Choroid plexus epithelial cell (primary cell): ENCODE results near the gene KPNB1.

Experiments used
- DNase-seq: peaks from one replicate; pipeline ENCODE4 v3.0.0-alpha.2; 2010; ENCODE audit warnings: low read depth
- H3K4me3 ChIP-seq: 2 replicates; pipeline ENCODE4 v1.5.1; 2011; ENCODE audit warnings: low read depth, mild to moderate bottlenecking, control low read depth, low read length, moderate library complexity
- CTCF ChIP-seq: conservative IDR thresholded peaks from 2 replicates; pipeline ENCODE4 v1.5.1; 2011; ENCODE audit warnings: low read depth, mild to moderate bottlenecking, control low read depth, inconsistent platforms, low read length, moderate library complexity

KPNB1 gene

GRCh38 chr17:47709594-47709993, 59.9 kb downstream of the KPNB1 start:
- H3K4me3 ChIP-seq, result no peak overlapping the region
- TF ChIP-seq CTCF, result no peak
- no peak for DNase-seq

GRCh38 chr17:47711366-47712099, 61.8 kb downstream of the KPNB1 start:
- H3K4me3 ChIP-seq, result no peak overlapping the region
- no peak for DNase-seq
- TF ChIP-seq CTCF, result no peak

- no peak for TF ChIP-seq CTCF
- H3K4me3 ChIP-seq, result no peak overlapping the region
- DNase-seq, result no peak
Observed at GRCh38 chr17:47712330-47713023, 62.8 kb downstream of the KPNB1 start.

GRCh38 chr17:47713980-47714700, 64.4 kb downstream of the KPNB1 start:
- TF ChIP-seq CTCF, result no peak
- no peak for DNase-seq
- H3K4me3 ChIP-seq, result no peak overlapping the region

GRCh38 chr17:47714773-47715396, 65.2 kb downstream of the KPNB1 start:
- DNase-seq, result no peak
- H3K4me3 ChIP-seq, result no peak overlapping the region
- TF ChIP-seq CTCF, result no peak

GRCh38 chr17:47715669-47716325, 66.1 kb downstream of the KPNB1 start:
- H3K4me3 ChIP-seq, result no peak overlapping the region
- no peak for DNase-seq
- TF ChIP-seq CTCF, result no peak
